Lung (tissue), 12 donors: ENCODE measurements around the gene ARL6IP4. TPM values are rescaled to one million over a fixed set of nuclear protein-coding genes. Genes with fewer than 3 reads are reported as not detected.

Experiments
- ATAC-seq: fragments of 200-7000 bp; cut with Tn5 transposase; one replicate; pipeline ENCODE4 v1.9.1; 2020; ENCODE audit warnings: moderate number of reproducible peaks; ENCODE audit not compliant: insufficient read depth, low FRiP score
- DNase-seq, 3 donors: peaks; one replicate each; pipeline ENCODE4 v3.0.0-alpha.2; 2013 to 2017
- H3K27ac ChIP-seq, 2 donors: one replicate each; pipeline ENCODE4 v1.5.1; 2013; ENCODE audit warnings: mild to moderate bottlenecking in 2 of 2, moderate library complexity in 2 of 2, control low read depth in 1 of 2, inconsistent platforms in 1 of 2, low read depth in 1 of 2, low read length in 1 of 2
- H3K27me3 ChIP-seq, 3 donors: one replicate each; pipeline ENCODE4 v1.5.1; 2013; ENCODE audit warnings: low read length in 2 of 3; ENCODE audit not compliant: control insufficient read depth in 3 of 3, insufficient read depth in 3 of 3
- H3K36me3 ChIP-seq, 4 donors: one replicate each; pipeline ENCODE4 v1.5.1; 2013; ENCODE audit warnings: low read length in 4 of 4, mild to moderate bottlenecking in 1 of 4, moderate library complexity in 1 of 4; ENCODE audit not compliant: control insufficient read depth in 4 of 4, insufficient read depth in 4 of 4
- H3K4me1 ChIP-seq, 5 donors: one replicate each; pipeline ENCODE4 v1.5.1; 2013; ENCODE audit warnings: low read length in 5 of 5, mild to moderate bottlenecking in 2 of 5, moderate library complexity in 1 of 5; ENCODE audit not compliant: control insufficient read depth in 5 of 5, insufficient read depth in 5 of 5
- H3K4me3 ChIP-seq: one replicate; pipeline ENCODE4 v1.5.1; 2013; ENCODE audit warnings: mild to moderate bottlenecking, control low read depth, moderate library complexity
- H3K9ac ChIP-seq, 2 donors: one replicate each; pipeline ENCODE4 v1.5.1; 2013; ENCODE audit warnings: low read length in 2 of 2, control low read depth in 1 of 2; ENCODE audit not compliant: insufficient read depth in 1 of 2
- H3K9me3 ChIP-seq, 4 donors: one replicate each; pipeline ENCODE4 v1.5.1; 2013; ENCODE audit warnings: low read length in 3 of 4, mild to moderate bottlenecking in 1 of 4, moderate library complexity in 1 of 4; ENCODE audit not compliant: control insufficient read depth in 4 of 4, insufficient read depth in 3 of 4
- WGBS, 2 donors: extraction: QIAGEN DNeasy Blood & Tissue Kit; methylation state at CpG; one replicate each; pipeline ENCODE4 v1.1.7; 2013; 5-methylcytosine and 5-hydroxymethylcytosine counted together
- polyA plus RNA-seq, 2 donors: library from polyadenylated mRNA; stranded (reverse); fragments of 200-250 nt; gene quantifications; one replicate each; pipeline ENCODE4 v1.2.1, GENCODE V29; 2013
- total RNA-seq, 2 donors: library from RNA; depleted of rRNA in 1 of 2; stranded (reverse); fragments of >200 nt in 1 of 2; gene quantifications; one replicate each; pipeline ENCODE4 v1.2.1, GENCODE V29; 2014 to 2021
- TF ChIP-seq, protein P1 (sequence below): IDR thresholded peaks from 2 replicates; pipeline ENCODE4 v1.5.1; 2012; ENCODE audit warnings: mild to moderate bottlenecking; ENCODE audit errors: control extremely low read depth, extremely low read depth
- donor health status: control.
- donor health status: control.
- donor health status: Bipolar disorder and iron deficiency.
- donor health status: healthy.
- donor health status: DM: yes; HTN: yes; CAD: no.

The ARL6IP4 gene
- total and polyA plus RNA-seq, 4 donors: 83.6 to 354 (median 192) TPM

DNA sequence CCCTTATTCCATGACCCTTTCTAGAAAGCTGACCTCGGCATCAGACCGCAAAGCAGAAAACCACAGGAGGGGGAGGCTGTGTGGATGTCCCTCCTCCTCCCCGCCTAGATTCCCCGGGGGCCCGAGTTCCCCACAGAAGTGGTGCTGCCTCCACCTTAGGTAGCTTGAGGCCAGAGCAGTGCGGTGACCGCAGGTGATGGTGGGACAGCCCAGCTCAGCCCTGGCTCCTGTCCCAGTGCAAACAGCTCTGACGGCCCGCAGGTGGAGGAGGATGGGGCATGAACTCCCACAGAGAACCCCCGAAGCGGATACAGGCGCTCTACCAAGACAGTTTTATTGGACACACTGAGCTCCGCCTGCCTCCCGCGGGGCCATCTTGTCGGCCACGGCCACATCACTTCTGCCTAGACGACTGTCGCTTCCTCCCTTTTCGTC, 19.5 kb downstream of the ARL6IP4 start:
- 84 to 89% methylated on average over 20 of the region's 20 CpGs for WGBS, 2 donors
- Histone ChIP-seq H3K9me3 (no peaks in the 10 kb centered on the region), H3K9ac (no peak overlapping the region), H3K27me3 (no peaks in the 10 kb centered on the region), H3K27ac (no peak overlapping the region), H3K4me1 (peaks cover 0 to 2% (median 0%) of the 10 kb centered on the region in 5 donors), H3K4me3 (no peak overlapping the region), H3K36me3 (peaks cover 0 to 51% (median 3%) of the 10 kb centered on the region in 4 donors)
- TF ChIP-seq, protein P1, sequence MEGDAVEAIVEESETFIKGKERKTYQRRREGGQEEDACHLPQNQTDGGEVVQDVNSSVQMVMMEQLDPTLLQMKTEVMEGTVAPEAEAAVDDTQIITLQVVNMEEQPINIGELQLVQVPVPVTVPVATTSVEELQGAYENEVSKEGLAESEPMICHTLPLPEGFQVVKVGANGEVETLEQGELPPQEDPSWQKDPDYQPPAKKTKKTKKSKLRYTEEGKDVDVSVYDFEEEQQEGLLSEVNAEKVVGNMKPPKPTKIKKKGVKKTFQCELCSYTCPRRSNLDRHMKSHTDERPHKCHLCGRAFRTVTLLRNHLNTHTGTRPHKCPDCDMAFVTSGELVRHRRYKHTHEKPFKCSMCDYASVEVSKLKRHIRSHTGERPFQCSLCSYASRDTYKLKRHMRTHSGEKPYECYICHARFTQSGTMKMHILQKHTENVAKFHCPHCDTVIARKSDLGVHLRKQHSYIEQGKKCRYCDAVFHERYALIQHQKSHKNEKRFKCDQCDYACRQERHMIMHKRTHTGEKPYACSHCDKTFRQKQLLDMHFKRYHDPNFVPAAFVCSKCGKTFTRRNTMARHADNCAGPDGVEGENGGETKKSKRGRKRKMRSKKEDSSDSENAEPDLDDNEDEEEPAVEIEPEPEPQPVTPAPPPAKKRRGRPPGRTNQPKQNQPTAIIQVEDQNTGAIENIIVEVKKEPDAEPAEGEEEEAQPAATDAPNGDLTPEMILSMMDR: no peak
- DNase-seq (no peak), ATAC-seq (no peak)

DNA sequence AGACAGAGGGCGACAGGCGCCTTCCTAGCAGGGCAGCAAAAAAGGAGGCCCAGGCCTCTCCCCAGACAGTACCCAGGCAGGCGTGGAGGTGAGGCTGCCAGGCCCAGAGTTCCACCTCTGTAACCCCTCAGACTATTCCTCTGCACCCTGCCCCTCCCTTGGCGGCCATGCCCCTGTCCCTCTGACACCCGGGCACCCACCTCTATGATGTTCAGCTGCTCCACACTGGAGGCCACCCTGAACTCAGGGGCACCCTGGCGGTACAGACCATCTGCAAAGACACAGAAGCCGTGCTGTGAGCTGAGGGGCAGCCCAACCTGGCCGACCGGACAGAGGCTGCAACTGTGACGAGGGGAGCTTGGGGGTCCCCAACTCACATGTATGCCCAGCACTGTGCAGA, 20.1 kb downstream of the ARL6IP4 start:
- Histone ChIP-seq H3K9me3 (no peaks in the 10 kb centered on the region), H3K9ac (no peak overlapping the region), H3K27me3 (no peaks in the 10 kb centered on the region), H3K4me1 (peaks cover 0 to 2% (median 0%) of the 10 kb centered on the region in 5 donors), H3K4me3 (no peak overlapping the region), H3K27ac (no peak overlapping the region), H3K36me3 (peaks cover 0 to 49% (median 3%) of the 10 kb centered on the region in 4 donors)
- no peak for ATAC-seq
- TF ChIP-seq, protein P1: no peak
- no peak for DNase-seq
- 96 to 98% methylated on average over 10 of the region's 10 CpGs for WGBS, 2 donors

DNA sequence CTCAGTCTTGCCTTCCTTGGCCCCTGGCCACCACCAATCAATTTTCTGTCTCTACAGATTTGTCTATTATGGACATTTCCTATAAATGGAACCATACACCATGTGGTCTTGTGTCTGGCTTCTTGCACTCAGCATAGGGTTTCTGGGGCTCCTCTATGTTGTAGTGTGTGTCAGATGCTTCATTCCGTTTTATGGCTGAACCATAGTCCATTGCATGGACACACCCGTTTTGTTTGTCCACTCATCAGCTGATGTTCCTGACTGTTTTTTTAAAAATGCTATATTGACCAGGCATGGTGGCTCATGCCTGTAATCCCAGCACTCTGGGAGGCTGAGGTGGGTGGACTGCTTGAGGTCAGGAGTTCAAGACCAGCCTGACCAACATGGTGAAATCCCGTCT, 21.0 kb downstream of the ARL6IP4 start:
- 92 to 95% methylated on average over 3 of the region's 3 CpGs for WGBS, 2 donors
- H3K9me3 ChIP-seq: no peaks in the 10 kb centered on the region
- no peak overlapping the region for H3K4me3 ChIP-seq
- DNase-seq (no peak), ATAC-seq (no peak)
- no peak overlapping the region for H3K27ac ChIP-seq
- H3K4me1 ChIP-seq: no peaks in the 10 kb centered on the region
- TF ChIP-seq, protein P1: no peak
- H3K27me3 ChIP-seq: no peaks in the 10 kb centered on the region
- H3K36me3 ChIP-seq: peaks cover 0 to 43% (median 3%) of the 10 kb centered on the region in 4 donors
- no peak overlapping the region for H3K9ac ChIP-seq

DNA sequence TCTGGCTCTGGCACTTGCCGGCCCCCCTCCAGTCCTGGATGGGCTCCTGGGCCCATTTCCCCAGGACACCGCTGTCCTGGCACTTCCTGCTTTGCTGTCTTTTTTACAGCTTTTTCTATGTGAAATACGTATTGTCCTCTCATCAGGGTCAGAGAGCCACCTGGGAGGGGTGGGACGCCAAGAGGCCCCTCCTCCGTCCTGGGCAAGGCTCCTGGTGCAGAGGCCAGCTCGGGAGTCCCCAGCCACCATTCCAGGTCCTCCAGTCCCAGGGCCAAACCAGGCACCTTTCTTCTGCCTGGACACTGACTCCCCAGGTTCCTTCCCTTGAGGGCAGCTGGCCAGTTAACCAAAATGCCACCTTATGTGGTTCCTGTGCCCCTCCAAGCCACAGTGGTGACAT, 22.8 kb downstream of the ARL6IP4 start:
- 91 to 95% methylated on average over 6 of the region's 6 CpGs for WGBS, 2 donors

More for the DNA sequence above, 22.8 kb downstream of the ARL6IP4 start:
- TF ChIP-seq, protein P1: no peak
- Histone ChIP-seq H3K9ac (no peak overlapping the region), H3K27ac (no peak overlapping the region), H3K4me1 (no peaks in the 10 kb centered on the region), H3K36me3 (peaks cover 0 to 35% (median 4%) of the 10 kb centered on the region in 4 donors), H3K4me3 (no peak overlapping the region), H3K9me3 (no peaks in the 10 kb centered on the region), H3K27me3 (no peaks in the 10 kb centered on the region)
- ATAC-seq: no peak
- no peak for DNase-seq
